Epithelial cell of proximal tubule (primary cell): Measurements from ENCODE around the gene CELA1. TPM values are rescaled to one million over a fixed set of nuclear protein-coding genes. Genes with fewer than 3 reads are reported as not detected.

Experiments
- DNase-seq: peaks from one replicate; pipeline ENCODE4 v3.0.0-alpha.2; 2011; ENCODE audit warnings: low read depth
- H3K4me3 ChIP-seq: 2 replicates; pipeline ENCODE4 v1.5.1; 2011; ENCODE audit warnings: low read depth, mild to moderate bottlenecking, low read length
- total RNA-seq: library from RNA; depleted of rRNA; stranded (reverse); fragments of >200 nt; gene quantifications from 2 replicates; pipeline ENCODE4 v1.2.3, GENCODE V29; 2015
- TF ChIP-seq, protein P1 (sequence below): conservative IDR thresholded peaks from 2 replicates; pipeline ENCODE4 v1.5.1; 2012; ENCODE audit warnings: low read depth, mild to moderate bottlenecking, low read length

The CELA1 gene
- total RNA-seq, 1 donor from 2014 or later, result not detected

DNA sequence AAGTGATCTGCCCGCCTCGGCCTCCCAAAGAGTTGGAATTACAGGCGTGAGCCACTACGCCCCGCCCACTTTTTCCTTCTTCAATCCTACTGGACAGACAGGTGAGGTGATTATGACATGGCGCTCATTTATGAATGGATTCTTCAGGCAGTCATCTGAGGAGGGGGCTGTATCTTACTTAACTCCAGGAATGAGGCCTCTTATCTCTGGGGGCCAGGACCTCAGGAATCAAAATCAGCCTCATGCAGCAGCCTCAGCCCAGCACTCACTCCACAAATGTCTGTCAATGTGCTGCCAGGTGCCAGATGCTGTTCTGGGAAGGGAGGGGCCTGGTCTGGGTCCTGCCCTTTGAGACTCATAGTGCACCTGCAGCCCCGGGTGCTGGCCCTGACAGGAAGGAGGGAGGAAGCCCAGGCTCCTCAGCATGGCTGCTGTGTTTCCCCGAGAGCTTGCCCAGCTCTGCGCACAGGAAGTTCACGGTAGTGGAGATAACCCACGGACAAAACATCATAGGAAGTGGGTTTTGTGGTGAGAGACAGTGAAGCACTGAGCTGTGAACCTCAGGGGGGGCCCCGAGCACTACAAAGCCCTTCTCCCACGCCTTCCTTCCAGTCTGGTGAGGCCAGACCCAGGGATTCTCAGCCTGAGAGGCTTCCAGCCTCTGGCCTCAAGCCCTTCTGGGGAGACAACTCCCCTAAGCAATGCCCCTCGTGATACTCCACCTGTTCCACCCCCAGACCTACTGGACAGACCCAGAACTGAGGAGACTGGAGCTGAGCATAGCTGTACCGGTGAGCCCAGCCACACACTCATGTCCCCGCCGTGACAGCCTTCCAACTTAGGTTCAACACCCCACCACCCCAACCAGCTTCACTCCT is 22.4 kb upstream of the CELA1 start:
- TF ChIP-seq, protein P1, sequence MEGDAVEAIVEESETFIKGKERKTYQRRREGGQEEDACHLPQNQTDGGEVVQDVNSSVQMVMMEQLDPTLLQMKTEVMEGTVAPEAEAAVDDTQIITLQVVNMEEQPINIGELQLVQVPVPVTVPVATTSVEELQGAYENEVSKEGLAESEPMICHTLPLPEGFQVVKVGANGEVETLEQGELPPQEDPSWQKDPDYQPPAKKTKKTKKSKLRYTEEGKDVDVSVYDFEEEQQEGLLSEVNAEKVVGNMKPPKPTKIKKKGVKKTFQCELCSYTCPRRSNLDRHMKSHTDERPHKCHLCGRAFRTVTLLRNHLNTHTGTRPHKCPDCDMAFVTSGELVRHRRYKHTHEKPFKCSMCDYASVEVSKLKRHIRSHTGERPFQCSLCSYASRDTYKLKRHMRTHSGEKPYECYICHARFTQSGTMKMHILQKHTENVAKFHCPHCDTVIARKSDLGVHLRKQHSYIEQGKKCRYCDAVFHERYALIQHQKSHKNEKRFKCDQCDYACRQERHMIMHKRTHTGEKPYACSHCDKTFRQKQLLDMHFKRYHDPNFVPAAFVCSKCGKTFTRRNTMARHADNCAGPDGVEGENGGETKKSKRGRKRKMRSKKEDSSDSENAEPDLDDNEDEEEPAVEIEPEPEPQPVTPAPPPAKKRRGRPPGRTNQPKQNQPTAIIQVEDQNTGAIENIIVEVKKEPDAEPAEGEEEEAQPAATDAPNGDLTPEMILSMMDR, result no peak

DNA sequence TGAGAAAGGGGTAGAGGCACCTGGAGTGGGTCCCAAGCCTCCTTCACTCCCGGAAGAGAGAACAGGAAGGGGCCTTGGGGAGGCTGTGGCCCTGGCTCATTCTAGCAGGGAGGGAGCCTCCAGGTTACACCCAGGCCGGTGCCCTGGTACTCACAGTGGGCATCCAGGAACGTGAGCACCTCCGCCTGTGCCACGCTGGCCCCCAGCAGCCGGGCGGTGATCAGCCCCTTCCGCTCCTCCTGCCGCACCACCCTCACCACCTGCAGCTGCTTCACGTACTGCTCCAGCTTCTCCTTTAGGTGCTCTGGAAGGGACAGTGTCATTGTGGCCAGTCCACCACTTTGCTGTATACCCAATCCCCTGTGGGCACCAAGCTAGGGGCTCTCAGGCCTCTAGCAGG is 18.8 kb upstream of the CELA1 start:
- DNase-seq, result no peak
- TF ChIP-seq, protein P1, result no peak
- no peak overlapping the region for H3K4me3 ChIP-seq

More for the DNA sequence above, 22.4 kb upstream of the CELA1 start:
- DNase-seq, result no peak
- H3K4me3 ChIP-seq, result no peak overlapping the region

DNA sequence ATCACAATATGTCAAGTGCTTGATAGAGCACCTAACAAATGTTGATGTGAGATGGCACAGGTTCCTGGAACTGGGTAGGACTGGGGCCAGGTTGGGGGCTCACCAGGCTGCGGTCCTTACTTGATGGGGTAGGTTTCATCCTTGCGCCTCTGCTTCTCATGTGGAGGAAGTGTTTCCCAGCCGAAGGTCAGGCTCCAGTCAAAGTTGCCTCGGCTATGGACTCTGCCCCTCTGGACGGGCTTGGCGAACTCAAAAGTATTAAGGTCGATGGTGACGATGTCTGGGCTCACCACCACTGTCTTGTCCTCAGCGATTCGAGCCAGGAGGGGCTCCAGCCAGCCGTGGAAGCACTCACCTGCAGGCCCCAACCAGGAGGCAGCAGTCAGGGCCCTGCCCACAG is 17.5 kb upstream of the CELA1 start:
- TF ChIP-seq, protein P1, result no peak
- no peak for DNase-seq
- no peak overlapping the region for H3K4me3 ChIP-seq

DNA sequence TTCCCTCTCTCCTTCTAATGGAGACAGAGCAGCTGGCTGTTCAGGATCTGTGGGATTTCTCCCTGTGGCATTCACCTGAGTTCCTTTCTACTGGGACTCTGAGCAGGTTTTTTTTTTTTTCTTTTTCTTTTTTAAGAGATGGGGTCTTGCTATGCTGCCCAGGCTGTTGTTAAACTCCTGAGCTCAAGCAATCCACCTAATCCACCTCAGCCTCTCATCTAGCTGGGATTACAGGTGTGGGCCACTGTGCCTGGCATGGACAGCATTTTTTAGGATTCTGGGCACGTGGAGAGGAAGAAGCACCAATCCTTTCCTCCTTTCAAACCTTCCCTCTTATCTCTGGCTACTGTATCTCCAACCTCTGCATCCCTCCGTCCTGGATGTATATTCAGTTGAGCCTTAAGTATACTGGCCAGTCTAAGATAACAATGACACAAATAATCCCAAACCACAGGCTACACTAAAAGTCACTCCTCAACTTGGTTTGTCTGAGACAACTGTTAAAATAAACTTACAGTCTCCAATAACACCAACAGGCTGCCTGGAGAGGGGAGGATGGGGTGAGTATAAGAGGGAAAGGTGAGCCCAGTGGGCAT is 16.4 kb upstream of the CELA1 start:
- DNase-seq, result no peak
- TF ChIP-seq, protein P1, result no peak
- H3K4me3 ChIP-seq, result no peak overlapping the region

DNA sequence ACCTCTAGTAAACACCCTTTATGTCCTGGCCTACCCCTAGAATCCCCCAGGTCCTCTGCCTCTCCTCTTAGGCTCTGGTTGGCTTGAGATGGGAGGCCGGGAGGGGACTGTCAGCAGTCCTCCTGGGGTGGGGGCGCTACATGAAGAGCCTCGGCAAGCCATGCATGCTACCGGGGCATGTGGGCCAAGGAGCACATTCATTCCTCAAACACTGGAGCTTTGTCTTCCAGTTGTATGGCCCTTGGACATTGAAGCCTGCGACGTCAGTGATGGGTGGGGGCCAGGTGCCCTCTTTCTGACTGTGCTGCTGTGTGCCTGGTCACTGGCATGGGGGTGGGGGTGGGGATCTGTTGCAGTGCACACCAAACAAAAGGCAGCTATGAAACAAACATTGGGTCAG is 15.8 kb upstream of the CELA1 start:
- no peak for DNase-seq
- no peak overlapping the region for H3K4me3 ChIP-seq
- TF ChIP-seq, protein P1, result no peak

DNA sequence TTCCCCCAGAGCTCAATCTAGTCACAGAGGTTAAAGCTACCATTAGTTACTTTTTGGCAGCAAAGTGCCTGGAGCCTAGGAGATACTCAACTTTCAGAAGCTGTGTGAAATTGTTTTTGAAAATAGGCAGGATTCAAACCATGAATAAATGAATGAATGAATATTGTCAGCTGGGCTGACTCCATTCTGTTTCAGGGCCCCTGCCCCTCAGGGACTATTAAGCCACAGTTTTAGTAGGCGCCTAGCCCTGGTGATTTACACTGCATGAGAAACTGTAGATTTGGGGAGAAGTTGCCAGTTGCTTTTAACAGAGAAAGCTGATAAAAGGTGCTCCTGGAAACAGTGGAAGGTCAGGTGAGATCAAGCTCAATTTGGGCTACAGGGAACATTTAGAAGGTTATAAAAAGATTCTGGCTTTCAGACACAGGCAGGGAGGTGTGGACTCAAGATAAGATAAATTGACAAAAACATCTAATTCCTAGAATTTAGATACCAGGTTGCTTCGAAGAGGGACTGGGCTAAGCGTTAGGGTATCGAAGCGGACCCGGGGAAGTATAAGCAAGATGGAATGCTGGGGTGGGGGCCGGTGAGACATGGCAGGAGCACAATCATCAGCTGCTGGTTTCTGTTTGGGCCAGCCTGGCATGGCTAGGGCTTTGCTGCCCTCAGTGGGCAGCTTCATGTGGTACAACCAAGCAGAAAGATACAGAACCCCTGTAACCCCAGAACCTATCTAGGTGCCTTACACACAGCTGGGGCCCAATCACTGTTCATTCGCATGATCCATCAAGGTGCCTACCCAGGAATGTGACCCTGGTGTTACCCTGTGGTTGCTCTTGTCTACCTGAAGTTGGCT is 14.9 kb upstream of the CELA1 start:
- DNase-seq, result no peak
- TF ChIP-seq, protein P1, result peak; percentile 16
- no peak overlapping the region for H3K4me3 ChIP-seq
